OCI-LY3 (cell line): ENCODE results near the gene RBM10.

Experiments
- H2AFZ ChIP-seq: fragments of 200-600, 300-600 bp; shearing (Covaris generic); 2 replicates; pipeline ENCODE4 v1.6.0; 2014; ENCODE audit warnings: antibody characterized with exemption, low read depth, low read length
- H3K27ac ChIP-seq: fragments of 200-600, 300-600 bp; sonication (generic); 2 replicates; pipeline ENCODE4 v1.5.1; 2014; ENCODE audit warnings: mild to moderate bottlenecking, low read length, moderate library complexity, mixed read lengths
- H3K27me3 ChIP-seq: fragments of 200-600, 300-600 bp; sonication (generic); 2 replicates; pipeline ENCODE4 v1.6.1; 2014; ENCODE audit warnings: low read depth, low read length, mixed read lengths
- H3K36me3 ChIP-seq: fragments of 200-600, 300-600 bp; sonication (generic); replicated peaks from 2 replicates; pipeline ENCODE3; 2014; ENCODE audit warnings: low read depth, low read length, mixed read lengths
- H3K4me1 ChIP-seq: fragments of 300-600, 200-600 bp; sonication (generic); 2 replicates; pipeline ENCODE4 v1.6.1; 2014; ENCODE audit warnings: low read length, mixed read lengths
- H3K4me2 ChIP-seq: fragments of 200-600, 300-600 bp; sonication (generic); 2 replicates; pipeline ENCODE4 v1.6.1; 2014; ENCODE audit warnings: low read length, mixed read lengths
- H3K4me3 ChIP-seq: fragments of 300-600, 200-600 bp; sonication (generic); 2 replicates; pipeline ENCODE4 v1.5.1; 2014; ENCODE audit warnings: antibody characterized with exemption, mild to moderate bottlenecking, low read length, moderate library complexity
- H3K79me2 ChIP-seq: fragments of 300-600, 200-600 bp; shearing (Covaris generic); 2 replicates; pipeline ENCODE4 v1.6.1; 2014; ENCODE audit warnings: mild to moderate bottlenecking, low read length, mixed read lengths
- H3K9ac ChIP-seq: fragments of 300-600, 200-600 bp; shearing (Covaris generic); 2 replicates; pipeline ENCODE4 v1.6.0; 2014; ENCODE audit warnings: mild to moderate bottlenecking, low read length, moderate library complexity
- H3K9me3 ChIP-seq: fragments of 200-600, 300-600 bp; shearing (Covaris generic); 2 replicates; pipeline ENCODE4 v1.6.1; 2014; ENCODE audit warnings: low read length, mixed read lengths; ENCODE audit not compliant: insufficient read depth
- H4K20me1 ChIP-seq: fragments of 200-600, 300-600 bp; sonication (generic); 2 replicates; pipeline ENCODE4 v1.6.1; 2016; ENCODE audit warnings: low read length, mixed read lengths; ENCODE audit not compliant: insufficient read depth
- CTCF ChIP-seq: fragments of 200-600, 300-600 bp; sonication (generic); IDR thresholded peaks from 2 replicates; pipeline ENCODE4 v1.5.1; 2014; ENCODE audit warnings: antibody characterized with exemption, low read length, low read depth
- EZH2phosphoT487 ChIP-seq: fragments of 200-600 bp; shearing (Covaris generic); IDR thresholded peaks from 2 replicates; pipeline ENCODE4 v1.6.1; 2018; ENCODE audit warnings: antibody characterized with exemption, mixed run types, low read depth

Gene RBM10

GRCh38 chrX:47148946-47149345 is 3.9 kb downstream of the RBM10 start:
- Histone ChIP-seq H3K9me3 (no peaks in the 10 kb centered on the region), H2AFZ (no peak overlapping the region), H4K20me1 (peaks cover 36% of the 10 kb centered on the region), H3K4me2 (no peak overlapping the region), H3K4me3 (no peak overlapping the region), H3K36me3 (peaks cover 30% of the 10 kb centered on the region), H3K9ac (no peak overlapping the region), H3K27ac (no peak overlapping the region), H3K4me1 (peaks cover 13% of the 10 kb centered on the region), H3K27me3 (no peaks in the 10 kb centered on the region), H3K79me2 (peaks cover 90% of the 10 kb centered on the region)
- TF ChIP-seq CTCF, result no peak
- TF ChIP-seq EZH2phosphoT487, result no peak

- Histone ChIP-seq H3K9me3 (no peaks in the 10 kb centered on the region), H3K4me1 (peaks cover 11% of the 10 kb centered on the region), H3K36me3 (peaks cover 43% of the 10 kb centered on the region), H2AFZ (no peak overlapping the region), H3K9ac (no peak overlapping the region), H4K20me1 (peaks cover 29% of the 10 kb centered on the region), H3K4me3 (no peak overlapping the region), H3K27ac (no peak overlapping the region), H3K79me2 (peaks cover 96% of the 10 kb centered on the region), H3K27me3 (no peaks in the 10 kb centered on the region), H3K4me2 (no peak overlapping the region)
- TF ChIP-seq EZH2phosphoT487 (no peak), CTCF (no peak)
These were observed 6.4 kb downstream of the RBM10 start for GRCh38 chrX:47151435-47151834.

- Histone ChIP-seq H3K4me1 (no peaks in the 10 kb centered on the region), H3K4me3 (no peak overlapping the region), H3K27me3 (no peaks in the 10 kb centered on the region), H3K36me3 (peaks cover 38% of the 10 kb centered on the region), H3K9me3 (no peaks in the 10 kb centered on the region), H3K4me2 (no peak overlapping the region), H2AFZ (no peak overlapping the region), H3K27ac (no peak overlapping the region), H4K20me1 (peaks cover 34% of the 10 kb centered on the region), H3K9ac (no peak overlapping the region), H3K79me2 (peaks cover 98% of the 10 kb centered on the region)
- TF ChIP-seq CTCF, result no peak
- TF ChIP-seq EZH2phosphoT487, result no peak
These were observed 11.8 kb downstream of the RBM10 start for GRCh38 chrX:47156611-47157520.

- Histone ChIP-seq H3K36me3 (peaks cover 41% of the 10 kb centered on the region), H4K20me1 (peaks cover 34% of the 10 kb centered on the region), H3K9me3 (no peaks in the 10 kb centered on the region), H2AFZ (no peak overlapping the region), H3K9ac (no peak overlapping the region), H3K27ac (no peak overlapping the region), H3K4me2 (no peak overlapping the region), H3K27me3 (no peaks in the 10 kb centered on the region), H3K79me2 (peaks cover 98% of the 10 kb centered on the region), H3K4me3 (no peak overlapping the region), H3K4me1 (no peaks in the 10 kb centered on the region)
- no peak for TF ChIP-seq CTCF
- TF ChIP-seq EZH2phosphoT487, result no peak
These were observed 13.1 kb downstream of the RBM10 start for GRCh38 chrX:47158131-47158530.
